A673 (cell line): ENCODE data around the gene PPFIBP1. TPM values are rescaled to one million over a fixed set of nuclear protein-coding genes. Genes with fewer than 3 reads are reported as not detected.

Experiments used
- BruUV-seq: library from RNA; stranded (reverse); fragments of 400-500 nt; replicated peaks from 2 replicates; lab custom pipeline; 2021; lab: Mats Ljungman, UMichigan
- CTCF ChIA-PET: fragments of 300-600 bp; sonication (Branson Sonifier 250); formaldehyde crosslinking; loops from one replicate; lab custom pipeline; 2022; ENCODE audit warnings: antibody characterized with exemption; lab: Charles Lee
- POLR2A ChIA-PET: fragments of 300-600 bp; sonication (Branson Sonifier 250); formaldehyde crosslinking; loops from one replicate; lab custom pipeline; 2022; ENCODE audit warnings: antibody characterized with exemption; ENCODE audit not compliant: low non-redundant PET; lab: Charles Lee
- DNase-seq: peaks from one replicate; pipeline ENCODE4 v3.0.0-alpha.2; 2015; ENCODE audit warnings: low spot score
- H3K27ac ChIP-seq: fragments of 200-600 bp; sonication (generic); 2 replicates; pipeline ENCODE4 v1.5.1; 2016; ENCODE audit warnings: mixed run types, low read depth, mild to moderate bottlenecking, mixed read lengths, antibody characterized with exemption, low read length; ENCODE audit not compliant: poor library complexity, severe bottlenecking
- H3K27me3 ChIP-seq: fragments of 200-600 bp; sonication (generic); replicated peaks from 2 replicates; pipeline ENCODE4 v1.6.1; 2017; ENCODE audit warnings: mixed run types, low read depth, mild to moderate bottlenecking, mixed read lengths, antibody characterized with exemption, low read length; ENCODE audit not compliant: insufficient read depth, poor library complexity
- H3K36me3 ChIP-seq: fragments of 200-600 bp; sonication (generic); 2 replicates; pipeline ENCODE4 v1.6.1; 2016; ENCODE audit warnings: mixed run types, mild to moderate bottlenecking, mixed read lengths, antibody characterized with exemption, low read length; ENCODE audit not compliant: insufficient read depth, poor library complexity, severe bottlenecking
- H3K4me1 ChIP-seq: fragments of 200-600 bp; sonication (generic); 2 replicates; pipeline ENCODE4 v1.6.1; 2017; ENCODE audit warnings: mixed run types, mild to moderate bottlenecking, mixed read lengths, antibody characterized with exemption, low read length; ENCODE audit not compliant: insufficient read depth, poor library complexity, severe bottlenecking
- H3K4me3 ChIP-seq: fragments of 200-600 bp; sonication (generic); 2 replicates; pipeline ENCODE4 v1.5.1; 2016; ENCODE audit warnings: low read depth, mixed run types, mild to moderate bottlenecking, mixed read lengths, low read length; ENCODE audit not compliant: poor library complexity, severe bottlenecking
- H3K9me3 ChIP-seq: fragments of 200-600 bp; sonication (generic); 2 replicates; pipeline ENCODE4 v1.6.1; 2016; ENCODE audit warnings: mixed run types, low read depth, mild to moderate bottlenecking, mixed read lengths, antibody characterized with exemption, low read length; ENCODE audit not compliant: poor library complexity, severe bottlenecking
- EZH2 ChIP-seq: fragments of 200-600 bp; sonication (generic); IDR thresholded peaks from 2 replicates; pipeline ENCODE4 v1.6.1; 2017; ENCODE audit warnings: borderline replicate concordance, low read depth, mild to moderate bottlenecking, mixed read lengths, antibody characterized with exemption, low read length; ENCODE audit not compliant: poor library complexity, severe bottlenecking
- intact Hi-C: fragments of 100-400 bp; cut with micrococcal nuclease; formaldehyde crosslinking; loops from one replicate; pipeline ENCODE4 v1.10.0; 2022; ENCODE audit not compliant: unreplicated experiment
- total RNA-seq: library from RNA; stranded (reverse); gene quantifications from 2 replicates; pipeline ENCODE4 v1.2.3, GENCODE V29; 2021
- TF ChIP-seq, protein P1 (sequence below): fragments of 300-800, 200-600 bp; sonication (generic); conservative IDR thresholded peaks from 2 replicates; pipeline ENCODE4 v1.5.1; 2017; ENCODE audit warnings: low read depth, mild to moderate bottlenecking, antibody characterized with exemption, low read length, moderate library complexity, mixed read lengths

The PPFIBP1 gene
- total RNA-seq, 1 experiment from 2014 or later, result 41.2 TPM

DNA sequence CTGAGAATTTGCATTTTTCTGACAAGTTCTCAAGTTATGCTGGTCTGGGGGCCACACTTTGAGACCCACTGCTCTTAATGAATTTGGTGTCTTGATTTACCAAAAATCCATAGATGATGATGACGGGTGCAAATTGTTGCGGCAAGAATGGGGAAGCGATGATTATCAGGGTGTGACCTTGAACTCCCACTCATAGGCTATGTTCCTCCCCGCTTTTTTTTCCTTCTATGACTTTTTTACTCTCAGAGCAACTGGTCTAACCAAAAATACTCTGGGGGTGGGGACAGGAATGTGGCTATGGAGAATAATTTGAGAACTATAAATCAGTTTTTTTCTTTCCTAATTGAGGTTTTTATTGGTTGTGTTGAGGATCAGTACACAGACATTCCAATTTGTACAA lies 83.6 kb downstream of the PPFIBP1 start:
- intact Hi-C loops, result loop anchor here (10.0 kb wide), 1 partner anchor 1677 kb away; no protein-coding TSS in a partner anchor
- H3K9me3 ChIP-seq, result peaks cover 3% of the 10 kb centered on the region
- BruUV-seq, result no TSS peak
- TF ChIP-seq, protein P1, sequence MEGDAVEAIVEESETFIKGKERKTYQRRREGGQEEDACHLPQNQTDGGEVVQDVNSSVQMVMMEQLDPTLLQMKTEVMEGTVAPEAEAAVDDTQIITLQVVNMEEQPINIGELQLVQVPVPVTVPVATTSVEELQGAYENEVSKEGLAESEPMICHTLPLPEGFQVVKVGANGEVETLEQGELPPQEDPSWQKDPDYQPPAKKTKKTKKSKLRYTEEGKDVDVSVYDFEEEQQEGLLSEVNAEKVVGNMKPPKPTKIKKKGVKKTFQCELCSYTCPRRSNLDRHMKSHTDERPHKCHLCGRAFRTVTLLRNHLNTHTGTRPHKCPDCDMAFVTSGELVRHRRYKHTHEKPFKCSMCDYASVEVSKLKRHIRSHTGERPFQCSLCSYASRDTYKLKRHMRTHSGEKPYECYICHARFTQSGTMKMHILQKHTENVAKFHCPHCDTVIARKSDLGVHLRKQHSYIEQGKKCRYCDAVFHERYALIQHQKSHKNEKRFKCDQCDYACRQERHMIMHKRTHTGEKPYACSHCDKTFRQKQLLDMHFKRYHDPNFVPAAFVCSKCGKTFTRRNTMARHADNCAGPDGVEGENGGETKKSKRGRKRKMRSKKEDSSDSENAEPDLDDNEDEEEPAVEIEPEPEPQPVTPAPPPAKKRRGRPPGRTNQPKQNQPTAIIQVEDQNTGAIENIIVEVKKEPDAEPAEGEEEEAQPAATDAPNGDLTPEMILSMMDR, result no peak
- TF ChIP-seq EZH2, result no peak
- POLR2A ChIA-PET, result no interaction called here
- no peaks in the 10 kb centered on the region for H3K36me3 ChIP-seq
- no peaks in the 10 kb centered on the region for H3K27me3 ChIP-seq
- no peak overlapping the region for H3K27ac ChIP-seq
- DNase-seq, result no peak
- peaks cover 21% of the 10 kb centered on the region for H3K4me1 ChIP-seq
- CTCF ChIA-PET, result no interaction called here
- H3K4me3 ChIP-seq, result no peak overlapping the region

DNA sequence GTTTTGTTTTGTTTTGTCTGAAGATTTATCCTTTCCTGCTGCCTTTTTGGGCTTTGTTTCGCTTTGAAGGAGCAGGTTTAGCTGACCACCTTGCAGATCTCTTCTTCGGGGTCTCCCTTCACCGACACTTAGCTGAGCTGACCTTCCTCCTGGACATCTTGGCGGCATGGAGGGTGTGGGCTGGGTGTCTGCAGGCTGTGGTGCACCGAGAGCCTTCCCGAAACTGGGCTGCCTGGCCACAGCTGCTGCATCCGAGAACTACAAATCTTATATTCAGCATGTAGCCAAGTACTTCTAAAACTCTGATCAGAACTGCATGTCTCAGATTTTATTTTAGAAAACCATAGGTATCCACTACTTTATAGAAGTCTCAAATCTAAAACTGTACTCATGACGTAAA lies 84.9 kb downstream of the PPFIBP1 start:
- no peak for DNase-seq
- CTCF ChIA-PET, result no interaction called here
- BruUV-seq, result no TSS peak
- intact Hi-C loops, result loop anchor here (10.0 kb wide), 1 partner anchor 1676 kb away; no protein-coding TSS in a partner anchor
- TF ChIP-seq, protein P1, result no peak
- no peak for TF ChIP-seq EZH2
- Histone ChIP-seq H3K36me3 (no peaks in the 10 kb centered on the region), H3K4me1 (peaks cover 21% of the 10 kb centered on the region), H3K27me3 (no peaks in the 10 kb centered on the region), H3K9me3 (peaks cover 3% of the 10 kb centered on the region), H3K4me3 (no peak overlapping the region), H3K27ac (no peak overlapping the region)
- POLR2A ChIA-PET, result no interaction called here

DNA sequence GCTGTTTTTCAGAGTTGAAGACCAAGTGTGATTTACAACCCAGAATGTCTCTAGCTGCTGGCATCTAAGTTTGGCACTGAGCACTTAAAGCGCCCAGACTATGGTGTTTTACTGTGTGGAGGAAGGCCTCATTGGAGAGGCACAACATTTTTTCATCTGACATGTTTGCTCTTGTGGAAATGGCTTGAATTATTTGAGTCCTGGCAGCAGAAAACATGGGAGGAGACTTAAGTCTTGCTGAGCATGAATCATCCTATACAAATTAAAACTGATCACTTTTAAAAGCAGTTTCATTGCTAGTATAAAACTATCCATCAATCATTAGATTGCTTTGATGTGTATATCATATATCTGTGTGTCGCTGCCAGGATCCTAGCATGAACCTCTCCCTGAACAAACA lies 86.4 kb downstream of the PPFIBP1 start:
- Histone ChIP-seq H3K36me3 (no peaks in the 10 kb centered on the region), H3K4me3 (no peak overlapping the region), H3K4me1 (peaks cover 32% of the 10 kb centered on the region), H3K27me3 (no peaks in the 10 kb centered on the region), H3K27ac (no peak overlapping the region), H3K9me3 (no peaks in the 10 kb centered on the region)
- CTCF ChIA-PET, result no interaction called here
- no TSS peak for BruUV-seq
- POLR2A ChIA-PET, result no interaction called here
- TF ChIP-seq, protein P1, result no peak
- no peak for TF ChIP-seq EZH2
- DNase-seq, result peak; percentile 59
- intact Hi-C loops, result no loop called here
